HEK293 (cell line): ENCODE data around the gene DARS2.

ENCODE experiments used
- CTCF ChIA-PET: fragments of 350-600 bp; formaldehyde crosslinking; extraction: SDS; loops from one replicate; lab custom pipeline; 2021; ENCODE audit warnings: antibody characterized with exemption; lab: Yijun Ruan, JAX
- POLR2A ChIA-PET: fragments of 300-600 bp; formaldehyde crosslinking; extraction: SDS; loops from one replicate; lab custom pipeline; 2020; ENCODE audit warnings: antibody characterized with exemption, inconsistent platforms; lab: Yijun Ruan, JAX
- H3K27ac ChIP-seq: fragments of 200-500 bp; sonication (Bioruptor generic); 2 replicates; pipeline ENCODE4 v1.5.1; 2014; ENCODE audit warnings: low read depth, low read length, control low read depth, inconsistent platforms; ENCODE audit errors: extremely low read depth
- H3K36me3 ChIP-seq, 2 experiments: fragments of 200-500 bp in 1 of 2; sonication (Bioruptor generic) in 1 of 2; 1 replicate in 1 of 2; 2 replicates in 1 of 2; pipeline ENCODE4 v1.5.1; 2014 to 2017; ENCODE audit warnings: inconsistent platforms in 2 of 2, low read length in 2 of 2; ENCODE audit not compliant: control insufficient read depth in 2 of 2, insufficient read depth in 1 of 2
- H3K4me1 ChIP-seq: fragments of 200-500 bp; sonication (Bioruptor generic); 2 replicates; pipeline ENCODE4 v1.5.1; 2014; ENCODE audit warnings: mild to moderate bottlenecking, low read length, inconsistent platforms; ENCODE audit not compliant: control insufficient read depth, insufficient read depth
- H3K4me3 ChIP-seq: 2 replicates; pipeline ENCODE4 v1.5.1; 2011; ENCODE audit warnings: low read depth, mild to moderate bottlenecking, control low read depth, low read length, moderate library complexity
- H3K9me3 ChIP-seq: fragments of 200-500 bp; sonication (Bioruptor generic); 2 replicates; pipeline ENCODE4 v1.5.1; 2014; ENCODE audit warnings: low read depth, low read length, inconsistent platforms; ENCODE audit not compliant: control insufficient read depth, insufficient read depth
- BCL11B ChIP-seq: fragments of 450-650 bp; formaldehyde crosslinking; IDR thresholded peaks from 2 replicates; pipeline ENCODE4 v1.5.1; 2016; ENCODE audit warnings: low read depth, missing biosample characterization, missing genetic modification characterization
- FEZF1 ChIP-seq: fragments of 450-650 bp; formaldehyde crosslinking; IDR thresholded peaks from 2 replicates; pipeline ENCODE4 v1.5.1; 2016; ENCODE audit warnings: missing biosample characterization, missing genetic modification characterization
- GFI1B ChIP-seq: fragments of 450-650 bp; formaldehyde crosslinking; IDR thresholded peaks from 2 replicates; pipeline ENCODE4 v1.5.1; 2016; ENCODE audit warnings: missing biosample characterization, missing genetic modification characterization
- KLF1 ChIP-seq: fragments of 450-650 bp; formaldehyde crosslinking; IDR thresholded peaks from 2 replicates; pipeline ENCODE4 v1.5.1; 2016; ENCODE audit warnings: missing biosample characterization, missing genetic modification characterization
- KLF8 ChIP-seq: fragments of 450-650 bp; formaldehyde crosslinking; IDR thresholded peaks from 2 replicates; pipeline ENCODE4 v1.5.1; 2016; ENCODE audit warnings: missing biosample characterization, missing genetic modification characterization
- RBAK ChIP-seq: fragments of 450-650 bp; formaldehyde crosslinking; IDR thresholded peaks from 2 replicates; pipeline ENCODE4 v1.5.1; 2016; ENCODE audit warnings: missing biosample characterization, missing genetic modification characterization
- TSHZ1 ChIP-seq: fragments of 450-650 bp; formaldehyde crosslinking; IDR thresholded peaks from 2 replicates; pipeline ENCODE4 v1.5.1; 2016; ENCODE audit warnings: missing biosample characterization, missing genetic modification characterization, borderline replicate concordance
- YY1 ChIP-seq: fragments of 450-650 bp; formaldehyde crosslinking; IDR thresholded peaks from 2 replicates; pipeline ENCODE4 v1.5.1; 2018; ENCODE audit warnings: missing biosample characterization, missing genetic modification characterization
- ZFP3 ChIP-seq: fragments of 450-650 bp; formaldehyde crosslinking; IDR thresholded peaks from 2 replicates; pipeline ENCODE4 v1.5.1; 2016; ENCODE audit warnings: low read depth, missing biosample characterization, missing genetic modification characterization
- ZNF138 ChIP-seq: fragments of 450-650 bp; formaldehyde crosslinking; IDR thresholded peaks from 2 replicates; pipeline ENCODE4 v1.5.1; 2016; ENCODE audit warnings: missing biosample characterization, missing genetic modification characterization, borderline replicate concordance
- ZNF174 ChIP-seq: fragments of 450-650 bp; formaldehyde crosslinking; IDR thresholded peaks from 2 replicates; pipeline ENCODE4 v1.5.0; 2017; ENCODE audit warnings: missing biosample characterization, mild to moderate bottlenecking, missing genetic modification characterization
- ZNF248 ChIP-seq: fragments of 450-650 bp; formaldehyde crosslinking; IDR thresholded peaks from 2 replicates; pipeline ENCODE4 v1.5.1; 2017; ENCODE audit warnings: missing biosample characterization, missing genetic modification characterization
- ZNF26 ChIP-seq: fragments of 450-650 bp; formaldehyde crosslinking; IDR thresholded peaks from 2 replicates; pipeline ENCODE4 v1.5.1; 2016; ENCODE audit warnings: missing biosample characterization, missing genetic modification characterization
- ZNF302 ChIP-seq: fragments of 450-650 bp; formaldehyde crosslinking; IDR thresholded peaks from 2 replicates; pipeline ENCODE4 v1.5.1; 2016; ENCODE audit warnings: missing biosample characterization, missing genetic modification characterization, low read depth
- ZNF350 ChIP-seq: fragments of 450-650 bp; formaldehyde crosslinking; IDR thresholded peaks from 2 replicates; pipeline ENCODE4 v1.5.0; 2017; ENCODE audit warnings: missing biosample characterization, mild to moderate bottlenecking, missing genetic modification characterization
- ZNF558 ChIP-seq: fragments of 450-650 bp; formaldehyde crosslinking; IDR thresholded peaks from 2 replicates; pipeline ENCODE4 v1.5.1; 2016; ENCODE audit warnings: missing biosample characterization, missing genetic modification characterization
- ZNF571 ChIP-seq: fragments of 450-650 bp; formaldehyde crosslinking; IDR thresholded peaks from 2 replicates; pipeline ENCODE4 v1.5.0; 2017; ENCODE audit warnings: missing biosample characterization, missing genetic modification characterization
- ZNF596 ChIP-seq: fragments of 450-650 bp; IDR thresholded peaks from 2 replicates; pipeline ENCODE4 v1.5.0; 2018; ENCODE audit warnings: missing biosample characterization, mild to moderate bottlenecking, missing genetic modification characterization, moderate library complexity
- ZNF660 ChIP-seq: fragments of 450-650 bp; IDR thresholded peaks from 2 replicates; pipeline ENCODE4 v1.5.1; 2018; ENCODE audit warnings: missing biosample characterization, mild to moderate bottlenecking, missing genetic modification characterization
- ZNF692 ChIP-seq: fragments of 450-650 bp; formaldehyde crosslinking; IDR thresholded peaks from 2 replicates; pipeline ENCODE4 v1.5.1; 2016; ENCODE audit warnings: missing biosample characterization, missing genetic modification characterization
- ZNF777 ChIP-seq: fragments of 450-650 bp; formaldehyde crosslinking; IDR thresholded peaks from 2 replicates; pipeline ENCODE4 v1.5.1; 2017; ENCODE audit warnings: missing biosample characterization, missing genetic modification characterization, borderline replicate concordance
- ZNF785 ChIP-seq: fragments of 450-650 bp; formaldehyde crosslinking; IDR thresholded peaks from 2 replicates; pipeline ENCODE4 v1.5.1; 2016; ENCODE audit warnings: missing biosample characterization, missing genetic modification characterization
- ZSCAN23 ChIP-seq: fragments of 450-650 bp; formaldehyde crosslinking; IDR thresholded peaks from 2 replicates; pipeline ENCODE4 v1.5.1; 2016; ENCODE audit warnings: missing biosample characterization, missing genetic modification characterization
- TF ChIP-seq, protein P1 (sequence below): fragments of 450-650 bp; formaldehyde crosslinking; IDR thresholded peaks from 2 replicates; pipeline ENCODE4 v1.5.1; 2016; ENCODE audit warnings: missing biosample characterization, missing genetic modification characterization
- TF ChIP-seq, protein P2 (sequence below): fragments of 450-650 bp; formaldehyde crosslinking; IDR thresholded peaks from 2 replicates; pipeline ENCODE4 v1.5.1; 2016; ENCODE audit warnings: missing biosample characterization, missing genetic modification characterization

The DARS2 gene, protein sequence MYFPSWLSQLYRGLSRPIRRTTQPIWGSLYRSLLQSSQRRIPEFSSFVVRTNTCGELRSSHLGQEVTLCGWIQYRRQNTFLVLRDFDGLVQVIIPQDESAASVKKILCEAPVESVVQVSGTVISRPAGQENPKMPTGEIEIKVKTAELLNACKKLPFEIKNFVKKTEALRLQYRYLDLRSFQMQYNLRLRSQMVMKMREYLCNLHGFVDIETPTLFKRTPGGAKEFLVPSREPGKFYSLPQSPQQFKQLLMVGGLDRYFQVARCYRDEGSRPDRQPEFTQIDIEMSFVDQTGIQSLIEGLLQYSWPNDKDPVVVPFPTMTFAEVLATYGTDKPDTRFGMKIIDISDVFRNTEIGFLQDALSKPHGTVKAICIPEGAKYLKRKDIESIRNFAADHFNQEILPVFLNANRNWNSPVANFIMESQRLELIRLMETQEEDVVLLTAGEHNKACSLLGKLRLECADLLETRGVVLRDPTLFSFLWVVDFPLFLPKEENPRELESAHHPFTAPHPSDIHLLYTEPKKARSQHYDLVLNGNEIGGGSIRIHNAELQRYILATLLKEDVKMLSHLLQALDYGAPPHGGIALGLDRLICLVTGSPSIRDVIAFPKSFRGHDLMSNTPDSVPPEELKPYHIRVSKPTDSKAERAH

GRCh38 chr1:173824315-173825081 lies at the start of gene DARS2, which contains the start of gene CENPL:
Gene DARS2, plus strand, starts transcription at chr1:173824673. Its CDS starts 557 bp downstream, at chr1:173825230.
Gene CENPL, minus strand, starts transcription at chr1:173824883. Its CDS starts 13,584 bp downstream, at chr1:173811299.
- Histone ChIP-seq H3K4me3 (peak within 1 kb of the TSS; percentile 91), H3K4me1 (no peaks in the 10 kb centered on the region; the same call in 1 of the 2 replicates), H3K27ac (peak within 1 kb of the TSS; percentile 74), H3K9me3 (no peaks in the 10 kb centered on the region), H3K36me3 (peaks cover 3 to 18% of the 10 kb centered on the region in 2 experiments; a peak in 2 of 3 replicates)
- ChIA-PET POLR2A (interaction anchor here (0.9 to 3.1 kb wide), 8 partner anchors 28 to 347 kb away, joined by 3 to 28 read pairs (median 8); partner anchors contain the start of genes GAS5, KLHL20, PRDX6 and ZBTB37), CTCF (interaction anchor here (0.6 to 3.2 kb wide), 4 partner anchors 41 to 999 kb away, joined by 3 to 26 read pairs (median 4); no protein-coding TSS in a partner anchor)
- TF ChIP-seq GFI1B (tag by site-specific recombination): no peak
- no peak for TF ChIP-seq ZNF350 (tag by site-specific recombination)
- no peak for TF ChIP-seq ZSCAN23 (tag by site-specific recombination)
- no peak for TF ChIP-seq ZNF26
- TF ChIP-seq ZNF660 (tag by site-specific recombination): peak; percentile 54; the same call in 1 of the 2 replicates
- TF ChIP-seq ZNF571 (tag by site-specific recombination): no peak
- no peak for TF ChIP-seq BCL11B (tag by site-specific recombination)
- TF ChIP-seq, protein P1, sequence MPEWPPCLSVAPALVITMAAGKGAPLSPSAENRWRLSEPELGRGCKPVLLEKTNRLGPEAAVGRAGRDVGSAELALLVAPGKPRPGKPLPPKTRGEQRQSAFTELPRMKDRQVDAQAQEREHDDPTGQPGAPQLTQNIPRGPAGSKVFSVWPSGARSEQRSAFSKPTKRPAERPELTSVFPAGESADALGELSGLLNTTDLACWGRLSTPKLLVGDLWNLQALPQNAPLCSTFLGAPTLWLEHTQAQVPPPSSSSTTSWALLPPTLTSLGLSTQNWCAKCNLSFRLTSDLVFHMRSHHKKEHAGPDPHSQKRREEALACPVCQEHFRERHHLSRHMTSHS (tag by site-specific recombination): no peak
- TF ChIP-seq ZNF248 (tag by site-specific recombination): no peak
- no peak for TF ChIP-seq ZNF777 (tag by site-specific recombination)
- TF ChIP-seq TSHZ1 (tag by site-specific recombination): no peak
- no peak for TF ChIP-seq ZNF785 (tag by site-specific recombination)
- peak; percentile 53; the same call in 1 of the 2 replicates for TF ChIP-seq ZNF558 (tag by site-specific recombination)
- no peak; the same call in 1 of the 2 replicates for TF ChIP-seq FEZF1 (tag by site-specific recombination)
- TF ChIP-seq KLF8 (tag by site-specific recombination): no peak; the same call in none of the 2 replicates
- TF ChIP-seq RBAK (tag by site-specific recombination): no peak
- no peak for TF ChIP-seq ZNF174 (tag by site-specific recombination)
- peak; percentile 98 for TF ChIP-seq YY1 (tag by site-specific recombination)
- no peak for TF ChIP-seq ZFP3 (tag by site-specific recombination)
- no peak for TF ChIP-seq ZNF302 (tag by site-specific recombination)
- TF ChIP-seq, protein P2, sequence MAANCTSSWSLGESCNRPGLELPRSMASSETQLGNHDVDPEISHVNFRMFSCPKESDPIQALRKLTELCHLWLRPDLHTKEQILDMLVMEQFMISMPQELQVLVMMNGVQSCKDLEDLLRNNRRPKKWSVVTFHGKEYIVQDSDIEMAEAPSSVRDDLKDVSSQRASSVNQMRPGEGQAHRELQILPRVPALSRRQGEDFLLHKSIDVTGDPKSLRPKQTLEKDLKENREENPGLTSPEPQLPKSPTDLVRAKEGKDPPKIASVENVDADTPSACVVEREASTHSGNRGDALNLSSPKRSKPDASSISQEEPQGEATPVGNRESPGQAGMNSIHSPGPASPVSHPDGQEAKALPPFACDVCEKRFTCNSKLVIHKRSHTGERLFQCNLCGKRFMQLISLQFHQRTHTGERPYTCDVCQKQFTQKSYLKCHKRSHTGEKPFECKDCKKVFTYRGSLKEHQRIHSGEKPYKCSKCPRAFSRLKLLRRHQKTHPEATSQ (tag by site-specific recombination): no peak
- no peak for TF ChIP-seq ZNF138 (tag by site-specific recombination)
- no peak for TF ChIP-seq ZNF596 (tag by site-specific recombination)
- TF ChIP-seq KLF1: peak; percentile 67; the same call in 1 of the 2 replicates
- no peak; the same call in 1 of the 2 replicates for TF ChIP-seq ZNF692
